GM12873 (cell line): ENCODE results near the gene EXOC7.

Experiments used
- CTCF ChIP-seq: IDR thresholded peaks from 2 replicates; pipeline ENCODE4 v1.5.1; 2012; ENCODE audit warnings: low read depth, mild to moderate bottlenecking, moderate library complexity, low read length, control low read depth; ENCODE audit not compliant: insufficient read depth; ENCODE audit errors: missing control alignments

The EXOC7 gene

GRCh38 chr17:76065775-76066174, 37.8 kb downstream of the EXOC7 start:
- TF ChIP-seq CTCF = no peak

GRCh38 chr17:76063875-76064546, 39.6 kb downstream of the EXOC7 start:
- no peak for TF ChIP-seq CTCF

- TF ChIP-seq CTCF = no peak
Observed at GRCh38 chr17:76056882-76057281, 46.7 kb downstream of the EXOC7 start.

- no peak for TF ChIP-seq CTCF
Observed at GRCh38 chr17:76054112-76054476, 49.5 kb downstream of the EXOC7 start.

GRCh38 chr17:76053246-76054111, 50.1 kb downstream of the EXOC7 start:
- TF ChIP-seq CTCF = no peak

GRCh38 chr17:76051561-76051960, 52.0 kb downstream of the EXOC7 start:
- no peak for TF ChIP-seq CTCF
